Activated CD8-positive, alpha-beta memory T cell treated with anti-CD3 and anti-CD28 coated beads for 48 hours (primary cell): Measurements from ENCODE around the gene RPS8.
"Not testable (repeated sequence)": the region's sequence is repeated elsewhere in the genome, so short reads cannot be mapped to it uniquely, and the experiment has no call there.

Experiments
- DNase-seq, 3 experiments: peaks; one replicate each; pipeline ENCODE4 v3.0.0-alpha.2; 2020; ENCODE audit warnings: low read depth in 2 of 3, low spot score in 2 of 3

Gene RPS8

DNA sequence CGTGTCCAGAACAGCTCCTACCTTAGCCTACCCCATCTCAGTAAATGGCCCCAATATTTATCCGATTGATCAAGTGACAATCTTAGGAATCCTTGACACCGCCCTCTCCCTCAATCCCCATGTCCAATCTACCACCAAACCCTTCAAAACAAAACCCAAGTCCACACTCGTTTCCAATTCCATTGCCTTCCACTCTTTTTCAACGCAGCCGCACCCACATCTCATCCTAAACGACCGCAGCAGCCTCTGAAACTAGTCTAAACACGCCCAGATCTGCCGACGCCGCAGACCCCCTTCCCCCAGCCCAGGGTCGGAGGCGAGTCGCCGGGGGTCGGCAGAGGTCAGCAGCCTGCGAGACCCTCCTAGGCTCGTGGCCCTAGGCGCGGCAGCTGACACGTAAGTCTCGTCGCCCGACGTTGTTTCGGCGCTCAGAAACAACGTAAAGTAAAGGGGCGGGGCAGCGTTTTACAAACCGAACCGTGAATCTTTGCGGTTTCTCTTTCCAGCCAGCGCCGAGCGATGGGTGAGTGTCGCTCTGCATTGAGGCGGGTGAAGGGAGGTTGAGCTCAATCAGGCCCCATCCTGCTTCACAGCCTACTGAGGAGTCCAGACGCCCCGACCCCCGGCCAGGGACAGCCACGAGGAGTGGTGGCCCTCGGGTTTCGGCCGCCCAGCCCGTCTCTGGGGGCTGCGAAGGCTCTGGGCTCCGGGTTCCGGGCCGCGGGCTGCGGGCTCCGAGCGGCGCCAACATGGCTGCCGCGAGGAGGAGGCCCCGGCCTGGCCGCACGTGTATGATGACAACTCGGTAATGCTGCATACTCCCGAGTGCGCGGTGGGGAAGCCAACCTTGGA, at the start of gene RPS8:
Gene RPS8, plus strand, starts transcription at position 463 of the 852 bp plus-strand sequence. Its CDS starts 57 bp downstream, at position 520.
- peak; percentile 74 to 87 (median 76) for DNase-seq

DNA sequence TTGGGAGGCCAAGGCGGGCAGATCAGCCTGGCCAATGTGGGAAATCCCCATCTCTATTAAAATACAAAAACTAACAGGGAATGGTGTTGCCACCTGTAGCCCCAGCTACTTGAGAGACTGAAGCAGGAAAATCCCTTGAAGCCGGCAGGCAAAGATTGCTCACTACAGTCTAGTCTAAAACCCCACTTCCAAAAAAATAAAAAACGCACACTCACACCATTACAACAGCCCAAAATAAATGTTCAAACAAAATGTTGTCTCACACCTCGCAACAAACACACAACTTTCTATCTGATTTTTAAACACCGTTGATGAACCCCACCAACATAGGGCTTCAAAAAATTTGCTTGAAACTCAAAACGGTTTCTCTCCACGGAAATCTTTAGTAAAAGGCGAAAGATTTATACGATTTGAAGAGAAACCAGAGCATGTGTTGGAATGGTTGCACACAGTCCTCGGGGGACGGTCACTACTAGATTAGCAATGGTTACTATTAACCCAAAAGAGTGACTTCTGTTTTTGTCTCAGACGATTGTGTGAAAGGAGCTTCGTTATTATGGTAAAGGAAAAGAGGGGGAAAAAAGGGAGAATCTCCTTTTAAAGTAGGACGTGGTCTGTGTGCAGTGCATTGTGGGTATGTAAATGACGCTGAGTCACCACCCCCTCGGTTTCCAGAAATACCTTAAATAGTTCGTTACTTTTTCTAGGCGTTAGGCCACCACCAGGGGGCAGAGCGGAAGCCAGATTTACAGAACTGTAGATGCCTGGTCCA, 44.4 kb upstream of the RPS8 start, which contains the start of gene RNU5D-1:
Gene RNU5D-1, minus strand, starts transcription at position 430 of the 772 bp plus-strand sequence.
- peak in 2 of 3 experiments; percentile 73 to 91 for DNase-seq

DNA sequence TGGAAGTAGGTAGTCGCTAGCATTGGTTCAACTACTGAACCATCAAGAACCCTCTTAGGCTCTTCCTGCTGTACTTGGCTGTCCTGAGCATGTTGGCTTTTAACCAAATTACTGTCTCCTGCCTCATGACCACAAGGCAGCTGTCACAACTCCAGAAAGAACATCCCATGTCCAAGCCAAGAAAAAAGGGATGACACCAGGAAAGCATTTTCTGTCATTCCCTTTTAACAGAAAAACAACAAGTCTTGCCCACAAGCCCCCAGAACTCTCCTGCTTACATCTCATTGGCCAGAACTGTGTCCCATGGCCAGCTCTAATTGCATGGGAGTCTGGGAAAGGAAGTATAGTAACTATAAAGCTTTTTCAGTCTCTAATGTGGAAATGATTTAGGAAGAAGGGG, 42.0 kb upstream of the RPS8 start:
- DNase-seq = no peak

DNA sequence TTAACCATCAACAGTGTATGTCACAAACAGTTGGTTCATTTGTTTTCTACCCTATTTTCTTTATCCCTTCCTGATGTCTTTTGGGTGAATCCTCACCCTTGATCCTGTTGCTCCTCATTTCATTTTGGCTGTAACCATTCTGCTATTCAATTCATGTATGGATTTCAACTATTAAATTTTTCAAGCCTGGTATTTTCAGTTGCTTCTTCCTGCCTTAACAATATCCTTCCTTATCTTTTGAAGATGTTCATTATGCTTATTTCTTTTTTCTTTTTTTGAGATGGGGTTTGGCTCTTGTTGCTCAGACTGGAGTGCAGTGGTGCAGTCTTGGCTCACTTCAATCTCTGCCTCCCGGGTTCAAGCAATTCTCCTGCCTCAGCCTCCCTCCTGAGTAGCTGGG, 41.6 kb upstream of the RPS8 start:
- DNase-seq = no peak

DNA sequence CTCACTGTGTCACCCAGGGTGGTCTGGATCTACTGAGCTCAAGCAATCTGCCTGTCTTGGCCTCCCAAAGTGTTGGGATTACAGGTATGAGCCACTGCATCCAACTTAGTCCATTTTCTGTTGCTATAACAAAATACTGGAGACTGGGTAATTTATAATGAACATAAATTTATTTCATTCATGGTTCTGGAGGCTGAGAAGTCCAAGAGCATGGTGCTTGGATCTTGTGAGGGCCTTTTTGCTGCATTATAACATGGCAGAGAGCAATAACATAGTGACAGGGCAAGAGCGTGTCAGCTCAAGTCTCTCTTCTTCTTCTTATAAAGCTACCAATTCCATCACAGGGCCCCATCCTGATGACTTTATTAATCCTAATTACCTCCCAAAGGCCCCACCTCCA, 39.3 kb upstream of the RPS8 start:
- no peak for DNase-seq

DNA sequence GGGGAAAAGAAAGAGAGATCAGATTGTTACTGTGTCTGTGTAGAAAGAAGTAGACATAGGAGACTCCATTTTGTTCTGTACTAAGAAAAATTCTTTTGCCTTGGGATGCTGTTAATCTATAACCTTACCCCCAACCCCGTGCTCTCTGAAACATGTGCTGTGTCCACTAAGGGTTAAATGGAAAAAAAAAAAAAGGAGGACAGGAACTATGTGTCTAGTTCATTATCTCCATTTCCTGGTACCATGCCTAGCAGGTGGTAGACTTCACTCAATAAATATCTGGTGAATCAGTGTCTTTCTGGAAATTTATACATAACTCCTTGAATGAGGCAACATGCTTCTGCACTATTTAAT, 36.4 kb upstream of the RPS8 start:
- not testable (repeated sequence) for DNase-seq

DNA sequence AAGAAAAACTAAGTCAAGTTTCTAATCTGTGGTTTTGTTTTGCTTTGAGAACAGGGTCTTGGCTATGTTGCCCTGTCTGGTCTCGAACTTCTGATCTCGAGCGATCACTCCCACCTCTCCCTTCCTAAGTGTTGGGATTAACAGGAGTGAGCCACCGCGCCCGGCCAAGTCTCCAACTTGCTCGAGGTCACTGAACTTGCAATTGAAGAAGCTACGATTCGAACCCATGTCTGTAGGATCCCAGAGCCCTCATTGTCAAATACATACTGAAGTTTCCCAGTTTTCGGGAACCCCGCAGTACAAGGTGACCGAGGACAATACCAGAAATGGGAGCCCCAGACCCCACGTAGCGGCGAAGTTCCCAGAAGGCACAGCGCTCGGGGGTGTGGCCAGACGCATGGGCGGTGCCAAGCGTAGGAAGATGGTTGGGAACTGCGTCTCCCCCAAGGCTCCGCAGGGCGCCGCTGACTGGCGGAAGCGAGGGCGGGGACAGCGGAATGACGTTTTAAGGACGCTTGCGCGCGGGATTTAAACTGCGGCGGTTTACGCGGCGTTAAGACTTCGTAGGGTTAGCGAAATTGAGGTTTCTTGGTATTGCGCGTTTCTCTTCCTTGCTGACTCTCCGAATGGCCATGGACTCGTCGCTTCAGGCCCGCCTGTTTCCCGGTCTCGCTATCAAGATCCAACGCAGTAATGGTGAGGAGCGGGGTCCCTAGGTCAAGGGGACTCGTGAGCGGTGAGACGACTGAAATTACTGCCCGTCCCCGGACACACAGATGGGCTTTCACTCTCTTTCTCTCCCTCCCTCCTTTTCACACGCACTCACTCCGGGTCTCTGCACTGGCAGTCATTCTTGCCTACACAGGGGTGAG, 35.8 kb upstream of the RPS8 start, which contains the start of gene KIF2C:
Gene KIF2C, plus strand, starts transcription at position 531 of the 872 bp plus-strand sequence. Its CDS starts 96 bp downstream, at position 627.
- DNase-seq = peak; percentile 86 to 94 (median 86)

DNA sequence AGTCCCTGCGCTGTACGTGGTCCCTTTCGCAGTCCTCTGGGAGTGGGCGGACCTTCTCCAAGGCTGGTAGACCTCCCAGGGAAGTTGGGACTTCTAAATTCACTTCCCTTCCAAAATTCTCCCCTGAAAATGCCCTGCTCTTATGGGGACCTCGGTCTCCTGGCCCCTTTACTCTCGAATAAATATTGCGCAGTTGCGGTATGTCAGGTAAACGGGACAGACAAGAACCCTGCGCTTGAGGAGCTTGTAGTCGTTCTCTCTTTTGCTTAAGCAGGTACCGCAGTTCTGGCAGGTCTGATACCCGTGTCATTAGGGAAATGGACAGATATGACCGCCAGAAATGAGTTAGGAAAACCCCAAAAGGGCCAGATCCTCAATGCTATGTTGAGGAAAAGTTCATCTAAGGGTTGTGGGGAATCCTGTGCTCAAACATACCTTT, 35.1 kb upstream of the RPS8 start:
- no peak for DNase-seq

DNA sequence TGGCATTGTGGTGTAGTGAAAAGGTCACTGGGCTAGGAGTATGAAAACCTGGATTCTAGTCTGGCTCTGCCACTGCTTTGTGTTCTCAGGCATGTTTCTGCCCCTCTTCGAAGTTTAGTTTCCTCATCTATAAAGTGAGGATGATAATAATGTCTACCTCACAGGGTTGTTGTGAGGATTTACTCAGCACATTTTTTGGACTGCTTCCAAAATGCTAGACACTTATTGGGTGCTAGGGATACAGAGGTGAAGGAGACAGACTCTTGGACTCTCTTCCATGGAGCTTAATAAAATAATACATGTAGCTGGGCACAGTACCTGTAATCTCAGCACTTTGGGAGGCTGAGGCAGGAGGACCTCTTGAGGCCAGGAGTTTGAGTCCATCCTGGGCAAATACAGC, 32.1 kb upstream of the RPS8 start:
- DNase-seq = no peak

DNA sequence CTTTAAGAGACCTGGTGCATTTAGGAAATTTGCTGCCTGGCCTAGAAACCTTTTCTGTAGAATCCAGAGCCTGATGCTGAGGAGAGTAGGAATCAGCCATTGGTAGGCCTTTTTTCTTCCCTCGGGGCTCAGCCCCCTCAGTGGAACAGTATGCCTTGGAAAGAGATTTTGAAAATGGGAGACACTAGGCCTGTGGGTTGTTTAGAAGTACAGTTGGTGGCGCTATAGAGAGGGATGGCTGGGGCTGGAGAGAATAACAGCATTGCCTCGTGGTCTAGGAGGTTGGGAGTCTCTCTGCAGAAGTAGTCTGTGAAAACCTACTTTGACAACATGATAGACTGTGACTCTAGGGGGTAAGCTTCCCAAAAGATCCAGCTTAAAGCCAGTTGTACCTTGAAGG, 27.5 kb upstream of the RPS8 start:
- no peak for DNase-seq

DNA sequence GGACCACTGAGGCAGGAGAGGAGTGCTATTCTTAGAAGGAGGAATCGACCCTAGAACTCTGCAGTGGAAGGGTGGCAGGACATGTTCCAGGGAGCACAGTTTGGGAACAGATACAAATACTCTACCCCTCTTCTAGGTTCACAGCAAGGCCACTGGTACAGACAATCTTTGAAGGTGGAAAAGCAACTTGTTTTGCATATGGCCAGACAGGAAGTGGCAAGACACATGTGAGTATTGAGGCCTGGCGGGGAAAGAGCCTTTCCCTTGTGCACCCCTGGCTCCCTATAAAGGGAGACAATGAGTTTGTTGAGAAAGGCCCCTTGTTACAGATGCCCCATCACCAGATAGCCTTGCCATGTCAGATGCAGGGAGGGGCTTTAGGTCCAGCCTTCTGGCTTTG, 17.9 kb upstream of the RPS8 start:
- DNase-seq = no peak

DNA sequence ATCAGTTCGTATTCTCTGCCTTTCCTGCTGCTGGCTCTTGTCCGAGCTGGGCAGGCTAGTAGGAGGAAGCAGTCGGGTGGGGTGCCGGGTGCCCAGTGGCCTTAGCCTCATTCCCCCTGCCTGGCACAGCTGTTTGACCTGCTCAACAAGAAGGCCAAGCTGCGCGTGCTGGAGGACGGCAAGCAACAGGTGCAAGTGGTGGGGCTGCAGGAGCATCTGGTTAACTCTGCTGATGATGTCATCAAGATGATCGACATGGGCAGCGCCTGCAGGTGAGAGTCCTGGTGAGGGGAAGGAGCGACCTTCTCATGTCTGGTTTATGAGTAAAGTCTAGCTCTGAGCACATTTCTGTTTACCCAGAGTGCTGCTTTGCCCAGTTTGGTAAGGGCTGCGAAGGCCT, 16.3 kb upstream of the RPS8 start:
- DNase-seq = no peak

DNA sequence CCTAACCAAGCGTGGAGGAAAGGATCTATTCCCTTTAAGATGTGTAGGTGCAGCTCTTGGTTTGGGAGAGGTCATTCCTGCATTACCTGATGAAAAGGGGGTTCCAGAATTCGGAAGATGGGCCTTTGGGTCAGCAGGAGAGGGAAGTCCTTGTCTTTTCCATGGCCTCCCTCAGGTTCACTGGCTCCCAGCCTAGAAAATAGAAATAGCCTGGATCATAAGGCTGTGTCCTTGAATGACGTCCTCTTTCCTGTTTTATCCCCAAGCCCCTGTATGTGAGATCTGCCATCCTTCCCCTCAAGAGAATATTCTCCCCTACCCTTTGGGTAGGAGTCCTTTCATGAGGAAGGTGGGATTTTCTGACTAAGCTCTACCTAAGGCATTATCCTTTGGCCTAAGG, 14.5 kb upstream of the RPS8 start:
- no peak for DNase-seq

DNA sequence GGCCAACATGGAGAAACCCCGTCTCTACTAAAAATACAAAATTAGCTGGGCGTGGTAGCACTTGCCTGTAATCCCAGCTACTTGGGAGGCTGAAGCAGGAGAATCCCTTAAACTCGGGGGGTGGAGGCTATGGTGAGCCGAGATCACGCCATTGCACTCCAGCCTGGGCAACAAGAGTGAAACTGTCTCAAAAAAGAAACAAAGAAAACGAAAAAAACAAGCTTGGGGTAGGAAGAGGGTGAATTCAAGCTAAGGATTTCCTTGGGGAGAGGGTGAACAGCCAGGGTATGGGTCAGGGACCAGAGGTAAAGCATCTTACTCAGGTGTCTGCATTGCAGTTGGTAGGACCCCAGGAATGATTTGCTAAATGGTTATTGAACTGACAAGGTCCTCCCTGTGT, 8.9 kb upstream of the RPS8 start:
- DNase-seq = not testable (repeated sequence)

DNA sequence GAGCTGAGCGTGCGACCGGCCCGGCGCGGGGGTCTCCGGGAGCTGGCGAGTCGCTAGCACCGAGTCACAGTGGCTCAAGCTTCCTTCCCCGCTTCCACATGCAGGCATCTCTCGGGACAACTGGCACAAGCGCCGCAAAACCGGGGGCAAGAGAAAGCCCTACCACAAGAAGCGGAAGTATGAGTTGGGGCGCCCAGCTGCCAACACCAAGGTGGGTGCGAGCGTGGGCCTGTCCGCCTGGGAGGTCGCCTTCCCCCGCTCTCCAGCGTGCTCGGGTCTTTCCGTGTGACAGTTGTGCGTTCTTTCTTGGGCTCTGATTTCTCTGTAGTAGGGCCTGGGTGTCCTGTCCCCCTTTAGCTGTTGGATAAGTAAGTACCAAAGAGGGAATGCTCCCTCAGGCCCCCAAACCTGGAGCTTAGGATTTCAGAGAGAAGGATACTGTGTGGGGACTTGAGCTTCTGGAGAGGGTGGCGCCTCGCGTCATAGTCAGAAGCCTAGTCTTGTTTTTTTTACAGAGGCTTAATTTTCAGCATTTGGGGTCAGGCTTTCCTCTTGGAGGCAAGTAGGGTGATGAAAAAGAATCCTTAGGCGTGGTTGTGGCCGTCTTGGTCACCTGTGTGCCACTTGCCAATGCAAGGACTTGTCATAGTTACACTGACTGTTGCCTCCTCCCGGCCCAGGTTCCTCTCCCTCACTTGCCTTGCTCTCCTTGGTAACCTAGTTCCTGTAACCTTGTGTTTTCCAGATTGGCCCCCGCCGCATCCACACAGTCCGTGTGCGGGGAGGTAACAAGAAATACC, 790 bp downstream of the RPS8 start:
- DNase-seq = no peak

DNA sequence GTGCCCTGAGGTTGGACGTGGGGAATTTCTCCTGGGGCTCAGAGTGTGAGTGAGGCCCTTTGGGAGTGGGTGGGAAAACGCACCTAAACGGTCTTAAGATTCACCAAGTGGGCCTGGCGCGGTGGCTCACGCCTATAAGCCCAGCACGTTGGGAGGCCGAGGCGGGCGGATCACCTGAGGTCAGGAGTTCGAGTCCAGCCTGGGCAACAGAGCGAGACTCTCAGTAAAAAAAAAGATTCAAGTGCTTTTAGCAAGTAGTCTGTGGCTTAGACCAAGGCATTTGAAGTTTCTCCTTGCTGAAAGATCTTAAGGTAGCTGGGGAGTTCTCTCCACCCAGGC, 1.4 kb downstream of the RPS8 start:
- no peak for DNase-seq

DNA sequence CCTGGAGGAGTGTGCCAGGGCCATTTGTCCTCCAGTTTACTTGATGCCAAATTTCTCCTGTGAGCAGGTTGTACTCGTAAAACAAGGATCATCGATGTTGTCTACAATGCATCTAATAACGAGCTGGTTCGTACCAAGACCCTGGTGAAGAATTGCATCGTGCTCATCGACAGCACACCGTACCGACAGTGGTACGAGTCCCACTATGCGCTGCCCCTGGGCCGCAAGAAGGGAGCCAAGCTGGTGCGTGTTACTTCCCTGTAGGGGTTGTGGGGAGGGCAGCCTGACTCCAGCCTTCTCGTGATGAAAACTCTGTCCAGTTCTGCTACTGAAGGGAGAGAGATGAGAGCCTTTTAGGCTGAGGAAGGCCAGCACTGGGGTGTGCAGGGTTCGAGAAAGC, 2.2 kb downstream of the RPS8 start:
- no peak for DNase-seq

DNA sequence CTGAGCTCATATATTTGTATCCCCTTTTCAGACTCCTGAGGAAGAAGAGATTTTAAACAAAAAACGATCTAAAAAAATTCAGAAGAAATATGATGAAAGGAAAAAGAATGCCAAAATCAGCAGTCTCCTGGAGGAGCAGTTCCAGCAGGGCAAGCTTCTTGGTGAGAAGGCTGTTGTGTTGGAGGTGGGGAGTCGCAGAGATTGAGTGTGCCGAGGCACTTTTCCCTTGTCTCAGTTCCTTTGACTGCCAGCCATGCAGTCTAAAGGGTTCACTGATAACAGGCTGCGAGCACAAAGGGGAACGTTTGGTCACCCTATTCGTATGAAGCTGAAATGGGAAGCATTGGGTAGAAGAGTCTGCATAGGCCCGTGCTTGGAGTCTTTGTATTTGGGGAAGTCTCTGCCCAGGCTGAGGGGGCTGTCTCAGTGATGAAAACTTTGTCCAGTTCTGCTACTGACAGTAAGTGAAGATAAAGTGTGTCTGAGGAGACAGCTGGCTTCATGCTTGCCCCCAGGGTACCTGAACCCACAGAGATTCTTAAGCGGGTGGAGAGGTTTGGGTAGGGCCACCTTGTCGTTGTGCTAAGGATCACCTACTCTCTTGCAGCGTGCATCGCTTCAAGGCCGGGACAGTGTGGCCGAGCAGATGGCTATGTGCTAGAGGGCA, 2.8 kb downstream of the RPS8 start:
- no peak for DNase-seq

DNA sequence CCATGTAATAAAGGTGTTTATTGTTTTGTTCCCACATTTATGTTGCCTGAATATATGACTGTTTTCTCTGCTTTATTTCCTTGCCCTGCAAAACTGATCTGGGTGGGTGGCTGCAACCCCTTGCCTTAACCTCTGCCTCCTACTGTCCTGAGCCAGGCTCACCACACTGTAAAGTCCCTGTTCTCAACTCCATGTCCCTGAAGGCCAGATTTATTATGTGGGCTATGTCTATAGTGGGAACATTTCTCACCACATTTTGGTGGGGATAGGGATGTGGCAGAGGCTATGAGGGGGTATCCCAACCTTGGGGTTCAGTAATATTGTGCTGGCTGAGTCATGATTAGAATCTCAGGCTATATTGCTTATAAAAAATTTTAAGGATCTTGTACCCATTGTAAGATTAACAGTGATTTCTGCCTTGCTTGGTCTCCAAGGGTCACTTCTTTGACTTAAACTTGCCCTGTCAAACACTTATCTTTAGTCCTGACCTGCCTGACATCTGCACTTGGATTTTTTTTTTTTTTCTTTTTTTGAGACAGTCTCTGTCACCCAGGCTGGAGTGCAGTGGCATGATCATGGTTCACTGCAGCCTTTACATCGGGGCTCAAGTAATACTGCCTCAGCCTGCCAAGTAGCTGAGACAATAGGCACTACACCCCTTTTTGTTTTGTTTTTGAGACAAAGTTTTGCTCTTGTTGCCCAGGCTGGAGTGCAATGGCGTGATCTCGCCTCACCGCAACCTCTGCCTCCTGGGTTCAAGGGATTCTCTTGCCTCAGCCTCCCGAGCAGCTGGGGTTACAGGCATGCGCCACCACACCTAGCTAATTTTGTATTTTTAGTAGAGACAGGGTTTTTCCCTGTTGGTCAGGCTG, 3.6 kb downstream of the RPS8 start:
- DNase-seq = no peak
